ENCODE measurements around the gene NPAT. TPM values are rescaled to one million over a fixed set of nuclear protein-coding genes. Genes with fewer than 3 reads are reported as not detected.

NPAT gene
- total and polyA plus RNA-seq, 7 donors, result 1.6 to 15.7 (median 12.1) TPM

DNA sequence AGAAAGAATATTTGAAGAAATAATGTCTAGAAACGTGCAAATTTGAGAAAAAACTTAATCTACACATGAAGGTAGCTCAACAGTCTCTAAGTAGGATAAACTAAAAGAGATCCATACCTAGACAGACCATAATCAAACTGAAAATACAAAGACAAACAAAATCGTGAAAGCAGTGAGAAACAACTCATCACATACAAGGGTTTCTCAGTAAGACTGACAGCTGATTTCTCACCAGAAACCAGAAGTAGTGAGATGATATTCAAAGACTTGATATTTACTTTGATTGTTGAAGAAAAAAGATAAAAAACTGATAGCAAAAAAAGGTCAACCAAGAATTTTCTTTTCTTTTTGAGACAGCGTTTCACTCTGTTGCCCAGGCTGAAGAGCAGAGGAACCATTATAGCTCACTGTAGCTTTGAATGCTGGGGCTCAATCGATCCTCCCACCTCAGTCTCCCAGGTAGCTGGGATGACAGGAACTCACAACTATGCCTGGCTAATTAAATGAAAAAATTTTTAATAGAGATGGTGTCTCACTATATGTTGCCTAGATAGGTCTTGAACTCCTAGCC is 17.4 kb downstream of the NPAT start:
- TF ChIP-seq POLR2A (IDR thresholded peaks at IDR 0.05) (no peak), EP300 (IDR thresholded peaks at IDR 0.05) (no peak), POLR2AphosphoS5 (IDR thresholded peaks at IDR 0.05) (no peak)
- TF ChIP-seq, protein P1, sequence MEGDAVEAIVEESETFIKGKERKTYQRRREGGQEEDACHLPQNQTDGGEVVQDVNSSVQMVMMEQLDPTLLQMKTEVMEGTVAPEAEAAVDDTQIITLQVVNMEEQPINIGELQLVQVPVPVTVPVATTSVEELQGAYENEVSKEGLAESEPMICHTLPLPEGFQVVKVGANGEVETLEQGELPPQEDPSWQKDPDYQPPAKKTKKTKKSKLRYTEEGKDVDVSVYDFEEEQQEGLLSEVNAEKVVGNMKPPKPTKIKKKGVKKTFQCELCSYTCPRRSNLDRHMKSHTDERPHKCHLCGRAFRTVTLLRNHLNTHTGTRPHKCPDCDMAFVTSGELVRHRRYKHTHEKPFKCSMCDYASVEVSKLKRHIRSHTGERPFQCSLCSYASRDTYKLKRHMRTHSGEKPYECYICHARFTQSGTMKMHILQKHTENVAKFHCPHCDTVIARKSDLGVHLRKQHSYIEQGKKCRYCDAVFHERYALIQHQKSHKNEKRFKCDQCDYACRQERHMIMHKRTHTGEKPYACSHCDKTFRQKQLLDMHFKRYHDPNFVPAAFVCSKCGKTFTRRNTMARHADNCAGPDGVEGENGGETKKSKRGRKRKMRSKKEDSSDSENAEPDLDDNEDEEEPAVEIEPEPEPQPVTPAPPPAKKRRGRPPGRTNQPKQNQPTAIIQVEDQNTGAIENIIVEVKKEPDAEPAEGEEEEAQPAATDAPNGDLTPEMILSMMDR (IDR thresholded peaks at IDR 0.05), result no peak
- 94 to 95% methylated on average over 4 of the region's 4 CpGs for WGBS, 2 donors
- intact Hi-C loops (cut with DNase I), result no loop called here
- Histone ChIP-seq H3K4me3 (no peak overlapping the region), H3K36me3 (peaks cover 0 to 42% (median 8%) of the 10 kb centered on the region in 4 donors), H3K27ac (no peak overlapping the region), H3K27me3 (no peaks in the 10 kb centered on the region), H3K9me3 (peaks cover 0 to 10% (median 0%) of the 10 kb centered on the region in 4 donors), H3K4me1 (no peaks in the 10 kb centered on the region)
- DNase-seq, result no peak

DNA sequence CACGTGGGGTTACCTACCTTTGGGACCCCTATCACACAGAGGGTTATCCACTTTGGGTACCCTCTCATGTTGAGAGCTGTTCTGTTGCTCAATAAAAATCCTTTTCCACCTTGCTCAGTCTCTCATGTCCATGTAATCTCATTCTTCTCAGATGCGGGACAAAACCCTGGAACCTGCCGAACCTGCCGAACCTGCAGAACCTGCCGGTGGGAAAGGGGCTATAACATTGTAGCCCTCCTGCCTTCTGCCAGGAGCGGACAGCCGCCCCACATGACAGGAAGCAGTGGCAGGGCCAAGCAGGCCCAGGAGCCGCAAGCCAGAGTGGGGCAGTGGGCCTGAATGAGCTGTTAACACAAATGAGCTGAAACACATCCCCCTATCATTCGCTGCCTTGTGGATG is 18.1 kb downstream of the NPAT start:
- 93 to 98% methylated on average over 9 of the region's 9 CpGs for WGBS, 2 donors

DNA sequence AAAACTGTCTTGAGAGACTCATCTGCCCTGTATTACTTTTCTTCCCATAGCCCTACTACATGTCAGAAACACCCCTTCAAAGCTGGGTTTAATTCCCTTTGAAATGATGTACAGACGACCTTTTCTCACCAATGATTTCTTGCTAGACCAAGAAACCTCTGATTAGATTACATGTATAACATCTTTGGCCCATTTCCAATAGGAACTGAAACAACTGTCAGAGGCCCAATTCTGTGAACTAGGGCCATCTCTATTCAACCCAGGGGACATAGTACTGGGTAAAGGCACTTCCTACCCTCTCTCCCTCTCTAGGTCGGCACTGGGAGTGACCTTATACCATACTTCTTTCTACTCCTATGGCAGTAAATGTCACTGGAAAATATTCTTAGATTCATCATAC is 19.4 kb downstream of the NPAT start:
- H3K27me3 ChIP-seq, result no peaks in the 10 kb centered on the region
- peaks cover 0 to 27% (median 8%) of the 10 kb centered on the region in 4 donors for H3K36me3 ChIP-seq
- H3K4me3 ChIP-seq, result no peak overlapping the region
- no peak for DNase-seq
- no peak overlapping the region for H3K27ac ChIP-seq
- intact Hi-C loops (cut with DNase I), result no loop called here
- H3K9me3 ChIP-seq, result peaks cover 0 to 10% (median 0%) of the 10 kb centered on the region in 4 donors
- WGBS, 2 donors, result 74 to 78% methylated on average over 2 of the region's 2 CpGs
- TF ChIP-seq EP300 (IDR thresholded peaks at IDR 0.05), result no peak
- no peak for TF ChIP-seq POLR2A (IDR thresholded peaks at IDR 0.05)
- TF ChIP-seq, protein P1 (IDR thresholded peaks at IDR 0.05), result no peak
- no peak for TF ChIP-seq POLR2AphosphoS5 (IDR thresholded peaks at IDR 0.05)
- H3K4me1 ChIP-seq, result no peaks in the 10 kb centered on the region

More for the DNA sequence above, 18.1 kb downstream of the NPAT start:
- TF ChIP-seq, protein P1 (IDR thresholded peaks at IDR 0.05), result no peak
- no peak for TF ChIP-seq POLR2A (IDR thresholded peaks at IDR 0.05)
- no peak for TF ChIP-seq POLR2AphosphoS5 (IDR thresholded peaks at IDR 0.05)
- TF ChIP-seq EP300 (IDR thresholded peaks at IDR 0.05), result no peak
- no peaks in the 10 kb centered on the region for H3K4me1 ChIP-seq
- H3K27me3 ChIP-seq, result no peaks in the 10 kb centered on the region
- H3K27ac ChIP-seq, result no peak overlapping the region
- intact Hi-C loops (cut with DNase I), result no loop called here
- no peak overlapping the region for H3K4me3 ChIP-seq
- DNase-seq, result no peak
- peaks cover 0 to 39% (median 8%) of the 10 kb centered on the region in 4 donors for H3K36me3 ChIP-seq
- peaks cover 0 to 10% (median 0%) of the 10 kb centered on the region in 4 donors for H3K9me3 ChIP-seq

DNA sequence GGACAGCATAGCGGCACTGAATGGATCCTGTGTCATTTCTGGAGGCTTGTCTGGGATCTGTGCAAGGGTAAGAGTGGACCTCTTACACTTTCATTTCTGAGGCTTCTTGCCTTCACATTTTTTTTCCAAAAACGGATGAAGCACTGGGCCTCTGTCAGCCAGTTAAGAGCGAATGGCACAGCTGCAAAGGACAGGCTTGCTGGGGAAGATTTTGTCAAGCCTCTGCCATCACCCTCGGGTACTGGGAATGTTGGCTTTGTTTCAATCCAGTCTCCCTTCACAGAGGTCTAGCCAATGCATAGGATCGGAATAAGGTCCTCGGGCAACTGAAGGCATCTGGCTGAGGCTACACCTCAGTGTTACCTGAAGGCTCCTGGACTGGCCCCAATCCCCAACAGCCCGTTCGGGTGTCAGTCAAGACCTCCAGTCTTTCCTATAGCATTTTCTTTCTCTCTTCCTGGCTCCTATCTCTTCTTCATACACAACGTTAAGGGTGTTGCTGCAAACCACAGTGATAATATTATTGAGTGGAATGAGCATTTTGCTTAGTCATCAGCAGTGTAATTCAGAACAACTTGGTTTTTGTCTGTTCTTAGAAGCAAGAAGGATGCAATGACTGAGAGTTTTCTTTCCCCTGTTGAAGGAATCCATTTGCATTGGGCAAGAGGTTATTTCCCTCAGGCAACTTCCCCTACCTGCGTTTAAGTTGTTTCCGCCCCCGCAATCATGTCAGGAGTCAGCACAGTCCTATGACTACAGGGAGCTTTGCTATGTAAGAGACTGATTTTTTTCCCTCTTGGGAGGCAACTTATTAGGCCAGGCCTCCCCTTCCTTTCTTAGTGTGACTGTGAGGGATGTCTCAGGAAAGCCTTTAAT is 22.8 kb downstream of the NPAT start:
- 79 to 91% methylated on average over 12 of the region's 12 CpGs for WGBS, 2 donors

More for the DNA sequence above, 22.8 kb downstream of the NPAT start:
- no peak for DNase-seq
- no peak overlapping the region for H3K27ac ChIP-seq
- intact Hi-C loops (cut with DNase I), result no loop called here
- no peaks in the 10 kb centered on the region for H3K4me1 ChIP-seq
- peaks cover 0 to 20% (median 2%) of the 10 kb centered on the region in 4 donors for H3K36me3 ChIP-seq
- no peak for TF ChIP-seq POLR2A (IDR thresholded peaks at IDR 0.05)
- TF ChIP-seq EP300 (IDR thresholded peaks at IDR 0.05), result no peak
- no peak for TF ChIP-seq POLR2AphosphoS5 (IDR thresholded peaks at IDR 0.05)
- TF ChIP-seq, protein P1 (IDR thresholded peaks at IDR 0.05), result no peak
- no peaks in the 10 kb centered on the region for H3K27me3 ChIP-seq
- H3K9me3 ChIP-seq, result peaks cover 0 to 4% (median 0%) of the 10 kb centered on the region in 4 donors
- H3K4me3 ChIP-seq, result no peak overlapping the region
